Parathyroid adenoma (tissue), 2 donors: ENCODE results near the gene ADGRG6.

Experiments used
- H2AFZ ChIP-seq: fragments of 300-600 bp; sonication (generic); one replicate; pipeline ENCODE4 v1.7.0; 2017; ENCODE audit warnings: antibody characterized with exemption, mild to moderate bottlenecking
- H3K27ac ChIP-seq: fragments of 300-600 bp; sonication (generic); one replicate; pipeline ENCODE4 v1.7.0; 2017
- H3K27me3 ChIP-seq: fragments of 300-600 bp; sonication (generic); one replicate; pipeline ENCODE4 v1.7.0; 2017; ENCODE audit warnings: low read length; ENCODE audit not compliant: control insufficient read depth, insufficient read depth
- H3K36me3 ChIP-seq: fragments of 300-600 bp; sonication (generic); one replicate; pipeline ENCODE4 v1.7.0; 2017; ENCODE audit warnings: low read length; ENCODE audit not compliant: control insufficient read depth, insufficient read depth
- H3K4me1 ChIP-seq: fragments of 300-600 bp; sonication (generic); one replicate; pipeline ENCODE4 v1.7.0; 2017; ENCODE audit warnings: control low read depth
- H3K4me2 ChIP-seq: fragments of 300-600 bp; sonication (generic); one replicate; pipeline ENCODE4 v1.7.0; 2017; ENCODE audit warnings: low read length
- H3K4me3 ChIP-seq: fragments of 300-600 bp; sonication (generic); one replicate; pipeline ENCODE4 v1.7.0; 2017; ENCODE audit warnings: low read depth, low read length
- H3K79me2 ChIP-seq: fragments of 300-600 bp; sonication (generic); one replicate; pipeline ENCODE4 v1.7.0; 2017; ENCODE audit warnings: control low read depth
- H3K9ac ChIP-seq: fragments of 300-600 bp; sonication (generic); one replicate; pipeline ENCODE4 v1.7.0; 2017; ENCODE audit warnings: mild to moderate bottlenecking
- H3K9me3 ChIP-seq: fragments of 300-600 bp; sonication (generic); one replicate; pipeline ENCODE4 v1.7.0; 2017; ENCODE audit warnings: low read length; ENCODE audit not compliant: control insufficient read depth
- CTCF ChIP-seq: fragments of 300-600 bp; sonication (generic); IDR thresholded peaks from one replicate; pipeline ENCODE4 v1.7.0; 2017; ENCODE audit warnings: antibody characterized with exemption, mild to moderate bottlenecking
- donor health status: primary hyperparathyroidism.

ADGRG6 gene

GRCh38 chr6:142274656-142275055, 27.2 kb upstream of the ADGRG6 start:
- Histone ChIP-seq H3K27ac (no peak overlapping the region), H3K4me2 (no peak overlapping the region), H3K79me2 (no peaks in the 10 kb centered on the region), H3K4me1 (peaks cover under 1% of the 10 kb centered on the region), H3K9ac (no peak overlapping the region), H3K9me3 (no peaks in the 10 kb centered on the region), H2AFZ (no peak overlapping the region), H3K4me3 (no peak overlapping the region), H3K36me3 (no peaks in the 10 kb centered on the region), H3K27me3 (no peaks in the 10 kb centered on the region)
- no peak for TF ChIP-seq CTCF

GRCh38 chr6:142275236-142276006, 26.4 kb upstream of the ADGRG6 start:
- Histone ChIP-seq H3K36me3 (no peaks in the 10 kb centered on the region), H3K4me2 (no peak overlapping the region), H2AFZ (no peak overlapping the region), H3K27me3 (no peaks in the 10 kb centered on the region), H3K4me3 (no peak overlapping the region), H3K9me3 (no peaks in the 10 kb centered on the region), H3K79me2 (no peaks in the 10 kb centered on the region), H3K9ac (no peak overlapping the region), H3K4me1 (peaks cover 2% of the 10 kb centered on the region), H3K27ac (no peak overlapping the region)
- no peak for TF ChIP-seq CTCF

- no peaks in the 10 kb centered on the region for H3K9me3 ChIP-seq
- no peak overlapping the region for H3K9ac ChIP-seq
- no peak overlapping the region for H2AFZ ChIP-seq
- H3K27me3 ChIP-seq = no peaks in the 10 kb centered on the region
- peaks cover 2% of the 10 kb centered on the region for H3K4me1 ChIP-seq
- H3K79me2 ChIP-seq = no peaks in the 10 kb centered on the region
- TF ChIP-seq CTCF = no peak
- H3K4me2 ChIP-seq = no peak overlapping the region
- H3K36me3 ChIP-seq = no peaks in the 10 kb centered on the region
- no peak overlapping the region for H3K27ac ChIP-seq
- no peak overlapping the region for H3K4me3 ChIP-seq
Measured at GRCh38 chr6:142276256-142276655, 25.6 kb upstream of the ADGRG6 start.

- Histone ChIP-seq H2AFZ (peak overlapping the region; percentile 26), H3K27me3 (no peaks in the 10 kb centered on the region), H3K4me3 (no peak overlapping the region), H3K79me2 (no peaks in the 10 kb centered on the region), H3K36me3 (no peaks in the 10 kb centered on the region), H3K9ac (no peak overlapping the region), H3K9me3 (no peaks in the 10 kb centered on the region), H3K27ac (no peak overlapping the region), H3K4me1 (peaks cover 2% of the 10 kb centered on the region), H3K4me2 (no peak overlapping the region)
- TF ChIP-seq CTCF = no peak
Measured at GRCh38 chr6:142279350-142280180, 22.2 kb upstream of the ADGRG6 start.
